ENCODE data around the gene TMEM45A.

- TF ChIP-seq EZH2 (IDR thresholded peaks at IDR 0.05; ENCODE audit: borderline replicate concordance, low read length) = no peak
- no peak for TF ChIP-seq CTCF (conservative IDR thresholded peaks at IDR 0.05 in 1 of 2, IDR thresholded peaks at IDR 0.05 in 1 of 2; ENCODE audit: extremely low read depth in 1 of 2, insufficient read depth in 1 of 2, low read depth in 1 of 2, low read length in 2 of 2)
Measured at GRCh38 chr3:100525753-100526612, 33.6 kb downstream of the TMEM45A start.
